8988T (cell line): Measurements from ENCODE around the gene ZNF687.

Experiments
- DNase-seq: peaks from one replicate; pipeline ENCODE4 v3.0.0; 2011

ZNF687 gene

DNA sequence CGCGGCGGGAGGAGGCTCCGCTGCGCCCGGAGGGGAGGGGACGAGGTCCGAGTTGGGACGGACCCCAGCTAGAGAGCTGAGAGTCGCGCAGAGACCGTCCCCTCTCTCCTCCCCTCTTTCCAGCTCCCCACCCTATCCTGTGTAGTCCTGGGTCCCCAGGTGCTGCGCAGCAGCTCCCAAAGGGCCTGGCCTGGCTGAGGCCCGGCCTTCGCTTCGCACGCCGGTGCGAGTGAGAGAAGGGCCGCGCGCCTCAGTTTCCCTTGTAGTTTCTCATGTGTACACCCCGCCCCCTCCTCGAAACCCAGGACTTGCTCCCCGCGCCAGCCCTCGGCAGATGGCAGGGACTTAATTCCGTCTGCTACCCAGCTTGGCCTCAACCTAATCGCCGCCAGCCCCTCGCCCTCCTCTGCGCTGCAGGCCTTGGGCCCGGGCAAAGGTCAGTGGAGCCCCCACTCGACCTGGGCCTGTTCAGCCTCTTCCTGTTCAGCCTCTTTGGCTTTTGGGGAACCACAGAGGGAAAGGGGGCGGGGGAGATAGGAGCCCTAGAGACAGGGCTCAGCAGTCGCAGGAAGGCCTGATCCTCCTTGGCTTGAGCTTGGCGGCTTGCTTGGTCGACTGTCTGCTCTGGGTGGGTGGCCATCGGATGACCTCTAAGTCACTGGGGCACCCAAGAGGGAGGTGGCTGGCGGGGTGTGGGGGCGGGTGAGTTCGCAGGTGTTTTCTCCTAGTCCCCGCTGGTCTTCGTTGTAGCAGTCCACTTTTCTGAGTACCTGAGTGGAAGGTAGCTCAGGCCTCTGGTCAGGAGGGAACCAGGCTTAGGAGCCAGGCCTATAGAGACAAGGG lies 1.0 kb downstream of the ZNF687 start:
- DNase-seq: no peak

DNA sequence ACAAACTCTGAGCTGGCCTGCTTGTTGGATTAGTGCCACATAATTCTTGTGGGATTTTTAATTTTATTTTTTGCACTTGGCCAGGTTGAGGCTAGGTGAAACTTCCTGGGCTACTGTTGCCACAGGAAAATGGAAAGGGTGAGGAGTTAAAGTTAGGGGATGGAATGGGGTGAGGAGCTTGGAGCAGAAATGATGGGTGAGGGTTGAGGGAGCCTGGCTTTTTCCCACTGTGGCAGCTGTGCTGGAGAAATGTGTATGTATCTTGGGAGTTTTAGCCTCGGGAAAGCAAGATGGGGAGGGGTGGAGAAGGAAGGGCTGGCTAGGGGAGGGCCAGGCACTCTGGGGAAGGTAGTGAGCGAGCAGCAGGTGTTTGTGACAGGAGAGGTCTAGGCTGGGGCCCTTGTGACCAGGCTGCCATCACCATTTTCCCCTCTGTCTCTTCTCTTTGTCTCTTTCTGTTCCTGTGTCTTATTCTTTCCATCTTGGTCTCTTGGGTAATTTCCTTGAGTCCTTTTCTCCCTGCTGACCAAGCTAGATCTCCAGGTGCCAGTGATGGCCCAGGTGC lies 2.0 kb downstream of the ZNF687 start:
- DNase-seq: no peak

DNA sequence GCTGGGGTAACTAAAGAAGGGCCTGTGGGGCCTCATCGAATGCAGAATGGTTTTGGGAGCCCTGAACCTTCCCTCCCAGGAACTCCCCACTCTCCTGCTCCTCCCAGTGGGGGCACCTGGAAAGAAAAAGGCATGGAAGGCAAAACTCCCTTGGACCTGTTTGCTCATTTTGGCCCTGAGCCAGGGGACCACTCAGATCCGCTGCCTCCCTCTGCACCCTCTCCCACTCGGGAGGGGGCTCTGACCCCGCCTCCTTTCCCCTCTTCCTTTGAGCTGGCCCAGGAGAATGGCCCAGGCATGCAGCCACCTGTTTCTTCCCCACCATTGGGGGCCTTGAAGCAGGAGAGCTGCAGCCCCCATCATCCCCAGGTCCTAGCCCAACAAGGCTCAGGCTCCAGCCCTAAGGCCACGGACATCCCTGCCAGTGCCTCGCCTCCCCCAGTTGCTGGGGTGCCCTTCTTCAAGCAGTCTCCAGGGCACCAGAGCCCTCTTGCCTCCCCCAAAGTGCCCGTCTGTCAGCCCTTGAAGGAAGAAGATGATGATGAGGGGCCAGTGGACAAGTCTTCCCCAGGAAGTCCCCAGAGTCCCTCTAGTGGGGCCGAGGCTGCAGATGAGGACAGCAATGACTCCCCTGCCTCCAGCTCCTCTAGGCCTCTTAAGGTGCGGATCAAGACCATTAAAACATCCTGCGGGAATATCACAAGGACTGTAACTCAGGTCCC lies 4.7 kb downstream of the ZNF687 start:
- no peak for DNase-seq

GRCh38 chr1:151287341-151287699 lies 5.2 kb downstream of the ZNF687 start:
- no peak for DNase-seq

DNA sequence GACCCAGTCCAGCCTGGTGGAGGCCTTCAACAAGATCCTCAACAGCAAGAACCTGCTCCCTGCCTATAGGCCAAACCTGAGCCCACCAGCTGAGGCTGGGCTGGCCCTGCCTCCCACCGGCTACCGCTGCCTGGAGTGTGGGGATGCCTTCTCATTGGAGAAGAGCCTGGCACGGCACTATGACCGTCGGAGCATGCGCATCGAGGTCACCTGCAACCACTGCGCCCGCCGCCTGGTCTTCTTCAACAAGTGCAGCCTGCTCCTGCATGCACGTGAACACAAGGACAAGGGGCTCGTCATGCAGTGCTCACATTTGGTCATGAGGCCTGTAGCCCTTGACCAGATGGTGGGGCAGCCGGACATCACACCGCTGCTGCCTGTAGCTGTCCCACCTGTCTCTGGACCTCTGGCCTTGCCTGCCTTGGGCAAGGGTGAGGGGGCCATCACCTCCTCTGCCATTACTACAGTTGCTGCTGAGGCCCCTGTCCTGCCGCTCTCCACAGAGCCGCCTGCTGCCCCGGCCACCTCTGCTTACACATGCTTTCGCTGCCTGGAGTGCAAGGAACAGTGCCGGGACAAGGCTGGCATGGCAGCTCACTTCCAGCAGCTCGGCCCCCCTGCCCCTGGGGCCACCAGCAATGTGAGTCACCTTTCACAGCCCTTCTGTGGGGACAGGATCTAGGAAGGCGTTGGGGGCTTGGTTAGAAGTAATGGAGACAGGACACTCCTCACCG lies 5.8 kb downstream of the ZNF687 start:
- no peak for DNase-seq

DNA sequence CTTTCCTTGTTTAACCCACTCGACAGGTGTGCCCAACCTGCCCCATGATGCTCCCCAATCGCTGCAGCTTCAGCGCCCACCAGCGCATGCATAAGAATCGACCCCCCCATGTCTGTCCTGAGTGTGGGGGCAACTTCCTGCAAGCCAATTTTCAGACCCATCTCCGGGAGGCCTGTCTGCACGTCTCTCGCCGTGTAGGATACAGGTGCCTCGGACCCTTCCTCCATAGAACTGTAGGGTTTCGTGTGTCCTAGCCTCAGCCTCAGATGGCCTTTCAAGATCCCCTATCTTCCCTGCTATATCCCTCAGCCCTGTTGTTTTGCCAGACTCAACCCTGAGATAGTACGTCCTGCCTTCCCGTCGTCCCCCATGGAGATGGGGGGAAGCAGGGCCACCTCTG lies 6.4 kb downstream of the ZNF687 start:
- DNase-seq: no peak

DNA sequence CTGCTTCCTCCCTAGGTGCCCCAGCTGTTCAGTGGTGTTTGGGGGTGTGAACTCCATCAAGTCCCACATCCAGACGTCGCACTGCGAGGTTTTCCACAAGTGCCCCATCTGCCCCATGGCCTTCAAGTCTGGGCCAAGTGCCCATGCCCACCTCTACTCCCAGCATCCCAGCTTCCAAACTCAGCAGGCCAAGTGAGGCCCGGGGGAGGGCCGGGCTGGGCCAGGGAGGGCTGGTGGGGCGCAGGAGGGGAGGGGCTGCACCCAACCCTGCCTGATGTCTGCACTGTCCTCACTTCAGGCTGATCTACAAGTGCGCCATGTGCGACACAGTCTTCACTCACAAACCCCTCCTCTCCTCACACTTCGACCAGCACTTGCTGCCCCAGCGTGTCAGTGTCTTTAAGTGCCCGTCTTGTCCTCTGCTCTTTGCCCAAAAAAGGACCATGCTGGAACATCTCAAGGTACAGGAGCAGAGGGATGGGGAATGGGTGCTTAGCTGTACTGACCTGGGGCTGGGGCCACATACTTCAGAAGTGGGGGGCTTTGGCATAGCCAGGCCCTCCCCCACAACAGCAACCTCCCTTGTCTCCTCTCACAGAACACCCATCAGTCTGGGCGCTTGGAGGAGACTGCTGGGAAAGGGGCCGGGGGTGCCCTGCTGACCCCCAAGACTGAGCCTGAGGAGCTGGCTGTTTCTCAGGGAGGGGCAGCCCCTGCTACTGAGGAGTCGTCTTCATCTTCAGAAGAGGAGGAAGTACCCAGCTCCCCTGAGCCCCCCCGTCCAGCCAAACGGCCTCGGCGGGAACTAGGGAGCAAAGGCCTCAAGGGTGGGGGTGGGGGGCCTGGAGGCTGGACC lies 7.2 kb downstream of the ZNF687 start:
- DNase-seq: no peak

DNA sequence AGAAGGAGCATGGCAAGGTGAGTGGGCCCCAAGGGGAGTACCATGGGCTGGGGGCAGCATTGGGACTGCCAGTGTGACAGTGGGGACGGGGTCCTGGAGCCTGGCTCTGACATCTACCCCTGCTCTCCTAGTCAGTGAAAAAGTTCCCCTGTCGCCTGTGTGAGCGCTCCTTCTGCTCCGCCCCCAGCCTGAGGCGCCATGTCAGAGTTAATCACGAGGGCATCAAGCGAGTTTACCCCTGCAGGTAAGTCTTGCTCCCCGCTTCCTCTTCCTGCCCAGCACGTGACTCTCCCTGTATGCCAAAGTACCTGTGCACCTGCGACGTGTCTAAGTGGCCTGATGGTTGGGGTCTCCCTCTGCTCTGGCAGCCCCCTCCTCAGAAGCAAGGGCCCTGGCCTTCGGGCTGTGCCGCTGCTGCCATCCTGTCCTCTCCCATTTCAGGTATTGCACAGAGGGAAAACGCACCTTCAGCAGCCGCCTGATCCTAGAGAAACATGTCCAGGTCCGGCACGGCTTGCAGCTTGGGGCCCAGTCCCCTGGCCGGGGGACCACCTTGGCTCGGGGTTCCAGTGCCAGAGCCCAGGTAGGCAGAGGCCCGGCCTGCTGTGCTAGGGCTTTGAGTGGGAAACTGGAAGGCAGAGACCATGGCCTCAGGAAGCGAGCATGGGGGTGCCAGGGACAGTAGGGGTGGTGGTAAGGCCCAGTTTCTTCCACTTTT lies 8.1 kb downstream of the ZNF687 start:
- DNase-seq: no peak

DNA sequence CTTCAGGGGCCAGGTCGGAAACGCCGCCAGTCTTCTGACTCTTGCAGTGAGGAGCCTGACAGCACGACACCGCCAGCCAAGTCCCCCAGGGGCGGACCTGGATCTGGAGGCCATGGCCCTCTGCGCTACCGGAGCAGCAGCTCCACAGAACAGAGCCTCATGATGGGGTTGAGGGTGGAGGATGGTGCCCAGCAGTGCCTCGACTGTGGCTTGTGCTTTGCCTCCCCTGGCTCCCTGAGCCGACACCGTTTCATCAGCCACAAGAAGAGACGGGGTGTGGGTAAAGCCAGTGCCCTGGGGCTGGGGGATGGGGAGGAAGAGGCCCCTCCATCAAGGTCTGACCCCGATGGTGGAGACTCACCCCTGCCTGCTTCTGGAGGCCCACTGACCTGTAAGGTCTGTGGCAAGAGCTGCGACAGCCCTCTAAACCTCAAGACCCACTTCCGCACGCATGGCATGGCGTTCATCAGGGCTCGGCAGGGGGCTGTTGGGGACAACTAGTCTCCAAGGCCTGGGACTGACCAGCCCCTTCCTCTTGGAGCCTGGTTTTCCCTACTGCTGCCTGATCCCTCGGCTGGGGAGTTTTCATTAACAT lies 8.7 kb downstream of the ZNF687 start:
- DNase-seq: no peak

DNA sequence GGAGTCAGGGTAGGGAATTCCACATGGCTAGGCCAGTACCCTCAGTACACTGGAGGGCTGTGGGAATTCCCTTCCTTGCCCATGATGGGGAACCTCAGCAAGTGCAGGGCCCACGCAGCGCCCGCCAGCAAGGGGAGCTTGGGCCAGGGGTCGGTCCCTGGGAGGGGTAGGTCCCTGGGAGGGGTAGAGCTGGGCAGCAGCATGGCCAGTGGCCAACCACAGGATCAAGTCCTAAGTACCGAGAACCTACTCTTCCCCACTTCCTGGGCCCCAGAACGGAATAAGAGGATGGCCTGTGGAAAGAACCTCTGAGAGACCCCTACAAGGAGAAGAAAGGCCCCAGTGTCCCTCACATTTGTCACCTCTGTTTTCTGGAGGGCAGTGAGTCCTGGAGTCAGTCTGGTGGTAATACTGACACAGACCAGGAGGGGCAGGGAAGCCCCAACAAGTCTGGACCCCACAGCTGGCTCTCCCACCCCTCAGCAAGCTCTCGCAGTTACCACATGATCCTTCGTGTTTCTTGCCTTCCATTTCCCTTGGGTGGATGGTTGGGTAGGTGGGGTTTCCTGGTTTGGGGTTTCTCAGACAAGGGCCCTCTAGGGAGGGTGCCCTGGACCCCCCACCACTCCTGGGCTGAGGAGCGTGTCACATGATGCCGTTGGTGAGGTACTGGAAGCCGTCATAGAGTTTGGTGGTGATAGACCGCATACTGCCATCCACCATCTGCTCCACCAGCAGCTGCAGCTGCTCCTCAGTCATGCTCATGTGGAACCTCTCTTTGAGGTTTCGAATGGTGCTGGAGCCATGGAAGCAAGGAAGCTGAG lies 10.3 kb downstream of the ZNF687 start:
- no peak for DNase-seq

- DNase-seq: no peak
These were observed 11.0 kb downstream of the ZNF687 start for GRCh38 chr1:151293093-151293492.

GRCh38 chr1:151294742-151295462 lies 12.8 kb downstream of the ZNF687 start:
- no peak for DNase-seq

DNA sequence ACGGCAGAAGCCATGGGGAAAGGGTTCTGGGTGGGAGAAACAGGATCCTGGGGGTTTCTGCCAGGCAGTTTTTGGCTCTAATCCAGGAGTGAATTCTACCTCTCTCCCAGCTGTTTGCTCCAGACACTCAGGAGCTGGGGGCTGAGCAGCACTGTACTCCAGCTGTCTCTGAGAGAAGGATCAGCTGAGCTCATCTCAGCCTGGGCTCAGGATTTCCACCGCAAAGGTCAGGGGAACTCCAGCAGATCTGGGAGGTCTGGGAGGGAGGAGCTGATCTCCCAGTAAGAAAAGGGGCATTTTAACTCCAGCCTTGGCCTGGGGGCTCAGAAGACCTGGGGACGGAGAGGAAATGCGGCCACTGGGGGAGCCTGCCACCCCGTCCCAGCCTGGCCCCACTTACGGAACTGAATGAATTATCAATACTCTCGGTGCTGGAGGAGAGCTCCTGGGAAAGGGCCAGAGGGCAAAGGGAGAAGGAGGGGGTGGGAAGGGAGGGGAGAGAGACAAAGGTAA lies 27.8 kb downstream of the ZNF687 start:
- DNase-seq: no peak

DNA sequence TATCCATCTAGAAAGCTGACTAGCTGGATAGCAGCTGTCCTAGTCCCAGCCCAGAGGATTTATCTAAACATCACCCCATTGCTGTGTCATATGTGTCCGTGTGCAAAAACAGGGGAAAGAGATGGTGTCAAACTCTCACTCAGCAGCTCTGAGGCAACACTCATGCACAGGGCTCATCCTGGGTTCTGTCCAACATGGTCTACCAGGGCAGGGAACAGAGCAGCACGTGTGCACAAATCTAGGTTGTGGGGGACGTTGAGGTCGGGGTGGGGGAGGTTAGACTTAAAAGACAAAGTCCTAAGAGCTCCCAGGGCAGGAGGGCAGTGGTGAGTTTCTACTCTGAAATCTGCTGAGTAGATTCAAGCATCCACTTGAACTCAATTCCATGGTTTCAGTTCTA lies 28.9 kb downstream of the ZNF687 start:
- DNase-seq: no peak

GRCh38 chr1:151311589-151312331 lies 29.7 kb downstream of the ZNF687 start:
- peak; percentile 75 for DNase-seq

- no peak for DNase-seq
These were observed 30.3 kb downstream of the ZNF687 start for GRCh38 chr1:151312411-151312810.

DNA sequence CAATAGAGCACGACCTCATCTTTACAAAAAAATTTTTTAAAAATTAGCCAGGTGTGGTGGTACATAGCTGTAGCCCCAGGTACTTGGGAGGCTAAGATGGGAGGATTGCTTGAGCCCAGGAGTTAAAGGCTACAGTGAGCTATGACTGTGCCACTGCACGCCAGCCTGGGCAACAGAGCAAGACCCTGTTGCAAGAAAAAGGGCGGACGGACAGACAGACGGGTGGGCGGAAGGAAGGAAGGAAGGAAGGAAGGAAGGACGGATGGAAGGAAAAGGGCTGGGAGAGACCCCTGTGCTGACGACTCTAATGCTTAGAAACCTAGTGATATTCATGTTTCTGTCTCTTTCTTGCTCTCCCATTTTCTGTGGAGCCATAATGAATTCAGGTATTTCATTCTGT lies 30.7 kb downstream of the ZNF687 start:
- DNase-seq: no peak

DNA sequence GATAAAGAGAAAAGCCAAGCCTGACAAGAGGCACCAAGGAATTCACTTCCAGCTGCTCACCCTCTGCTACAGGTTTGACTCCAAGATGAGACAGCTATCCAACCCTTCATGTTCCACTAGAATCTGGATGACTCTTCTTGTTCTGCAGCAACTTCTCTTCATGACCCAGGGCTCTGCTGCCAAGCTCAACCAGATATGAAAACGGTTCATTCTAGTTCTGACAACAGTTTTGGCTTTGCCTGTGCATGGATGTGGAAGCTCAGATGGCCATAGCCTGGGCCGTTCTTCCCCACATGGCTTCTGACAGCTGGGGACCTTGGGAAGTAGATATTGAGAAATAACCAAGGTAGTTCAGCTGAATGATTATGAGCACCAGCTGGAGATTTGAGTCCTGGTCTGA lies 31.4 kb downstream of the ZNF687 start:
- DNase-seq: no peak
